ENCODE data around the gene ARFGAP2.

ARFGAP2 gene

DNA sequence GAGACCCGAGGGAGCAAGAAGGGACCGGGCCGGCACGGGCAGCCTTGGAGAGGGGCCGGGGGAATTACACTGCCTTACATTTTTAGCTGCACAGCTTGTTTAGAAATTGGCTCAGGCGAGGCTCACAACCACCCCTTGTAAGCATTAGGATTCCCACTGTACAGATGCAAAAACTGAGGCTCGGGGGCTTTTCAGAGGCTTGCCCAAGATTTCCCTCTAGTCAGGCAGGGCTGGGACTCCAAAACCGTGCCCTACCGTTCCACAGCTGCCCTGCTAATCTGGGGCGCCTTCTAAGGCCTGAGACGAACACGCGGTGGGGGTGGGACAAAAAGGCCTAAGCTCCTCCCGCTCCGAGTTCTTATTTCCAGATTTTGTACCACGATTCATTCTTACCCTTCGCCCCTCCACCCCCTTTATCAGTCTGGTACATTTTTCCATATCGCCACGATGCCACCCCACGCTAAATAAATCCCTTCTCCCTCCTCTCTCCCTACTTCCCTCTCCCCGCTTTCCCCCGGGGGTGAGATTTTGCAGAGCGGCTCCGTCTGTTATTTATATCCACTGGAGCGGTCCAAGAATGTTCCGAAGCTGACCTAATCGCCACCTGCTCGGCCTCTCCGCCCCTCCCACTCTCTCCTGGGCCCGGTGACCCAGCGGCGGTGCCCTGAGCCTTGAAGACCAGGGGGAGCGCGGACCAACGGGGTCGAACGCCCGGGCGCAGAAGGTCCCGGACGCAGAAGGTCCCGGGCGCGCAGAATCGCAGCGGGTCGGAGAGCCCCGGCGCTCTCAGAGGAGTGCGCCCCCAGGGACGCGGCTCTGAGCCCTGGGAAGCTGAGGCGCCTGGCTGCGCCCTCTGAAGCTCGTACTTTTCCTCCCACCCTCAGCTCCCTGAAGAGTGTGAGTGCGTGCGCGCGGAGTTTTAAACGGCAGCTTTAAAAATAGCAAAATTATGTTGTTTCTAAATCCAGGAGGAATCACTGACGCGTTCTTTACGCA is 10.3 kb upstream of the ARFGAP2 start:
- peak in 2 of 5 donors; percentile 38 to 50 for DNase-seq

DNA sequence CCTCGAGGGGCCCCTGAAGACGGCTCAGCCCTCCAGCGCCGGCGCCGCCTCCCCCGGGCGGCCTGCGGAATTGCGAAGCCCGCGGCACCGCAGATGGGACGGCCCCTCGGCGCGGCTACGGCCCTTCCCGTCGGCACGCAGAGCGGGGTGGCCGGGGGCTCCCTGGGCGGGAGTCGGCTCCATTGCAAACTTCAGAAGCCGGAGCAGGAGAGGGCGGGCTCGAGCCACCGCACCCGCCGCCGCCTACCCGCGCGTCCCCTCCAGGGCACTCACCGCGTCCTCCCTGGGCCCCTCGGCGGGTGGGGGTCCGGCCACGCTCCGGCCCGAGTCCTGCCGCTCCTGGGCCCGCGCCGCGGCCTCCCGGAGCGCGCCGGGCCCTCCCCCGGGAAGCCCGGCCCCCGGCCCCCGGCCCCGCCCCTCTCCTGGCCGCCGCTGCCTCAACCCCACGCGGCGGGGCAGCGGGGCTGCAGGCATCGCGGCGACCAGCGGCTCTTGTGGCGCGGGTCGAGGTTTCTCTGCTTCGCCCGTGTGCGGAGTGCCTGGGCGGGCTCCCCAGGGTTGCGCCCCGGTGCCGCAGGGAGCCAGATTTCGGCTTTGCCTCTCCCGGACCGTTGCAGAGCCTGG is 9.5 kb upstream of the ARFGAP2 start, which contains the start of gene PACSIN3:
PACSIN3 (minus strand) TSS at position 359 of the 624 bp plus-strand sequence. CDS start 3,707 bp downstream, outside the sequence.
- DNase-seq, result peak in 2 of 5 donors; percentile 29 to 37

DNA sequence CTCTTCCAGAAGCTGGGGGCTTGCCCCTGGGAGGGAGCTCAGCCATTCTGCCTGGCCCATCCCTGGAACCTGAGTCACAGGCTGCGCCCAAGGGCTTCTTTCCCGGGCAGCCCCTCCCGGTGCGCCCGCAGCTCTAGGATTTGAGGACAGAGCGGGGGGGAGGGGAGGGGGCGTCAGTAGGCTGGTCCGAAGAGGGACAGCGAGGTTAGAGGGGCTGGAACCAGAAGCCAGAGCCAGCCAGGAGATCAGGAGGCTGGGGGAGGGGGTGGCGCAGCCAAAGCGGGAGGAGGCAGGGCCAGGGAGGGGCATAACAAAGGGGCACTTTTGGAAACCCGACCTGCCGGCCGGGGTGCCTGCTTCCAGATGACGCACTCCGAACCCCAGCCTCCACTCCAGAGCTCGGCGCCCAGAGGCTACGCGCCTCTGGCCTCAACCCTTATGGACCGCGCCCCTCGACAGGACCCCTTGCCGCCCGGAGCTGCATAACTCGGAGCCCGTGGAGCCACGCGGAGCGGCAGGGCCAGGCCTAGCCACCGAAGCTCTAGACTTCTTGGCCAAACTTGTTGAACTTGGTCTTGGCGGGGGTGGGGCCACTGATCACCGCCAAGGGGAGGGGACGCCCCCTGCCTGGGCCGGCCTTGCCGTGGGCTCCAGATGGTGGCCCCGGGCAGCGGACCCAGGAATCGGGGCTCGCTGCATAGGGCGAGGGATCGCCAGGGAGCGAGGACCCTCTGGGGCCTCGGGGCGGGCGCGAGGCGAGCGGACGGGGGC is 8.8 kb upstream of the ARFGAP2 start:
- DNase-seq, result no peak

DNA sequence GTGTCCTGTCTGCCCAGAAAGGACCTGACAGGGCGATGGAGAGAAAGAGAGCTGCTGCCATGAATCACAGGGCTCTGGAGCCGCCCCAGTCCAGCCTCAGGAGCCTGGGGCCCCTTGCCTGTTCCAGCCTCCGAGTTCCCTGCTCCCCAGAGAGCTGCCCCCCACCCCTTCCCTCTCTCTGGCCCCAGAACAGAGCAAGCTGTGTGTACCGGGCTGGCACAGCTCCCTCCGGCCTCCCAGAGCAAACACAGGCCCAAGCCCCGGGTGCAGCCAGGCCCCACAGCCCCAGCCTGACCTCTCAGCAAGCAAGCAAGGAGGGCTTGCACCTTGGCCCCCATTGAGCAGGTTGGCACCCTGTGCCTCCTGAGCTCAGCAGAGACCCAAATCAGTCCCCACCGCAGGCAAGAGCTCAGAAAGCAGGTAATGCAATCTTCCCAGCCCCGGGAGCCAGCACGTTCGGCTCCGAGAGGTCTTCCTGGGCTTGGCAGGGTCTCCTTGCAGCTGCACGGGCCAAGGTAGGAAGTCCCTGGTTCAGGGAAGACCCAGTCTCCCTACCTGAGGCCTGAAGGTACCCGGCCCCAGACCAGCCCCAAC is 8.1 kb upstream of the ARFGAP2 start:
- DNase-seq, result no peak

DNA sequence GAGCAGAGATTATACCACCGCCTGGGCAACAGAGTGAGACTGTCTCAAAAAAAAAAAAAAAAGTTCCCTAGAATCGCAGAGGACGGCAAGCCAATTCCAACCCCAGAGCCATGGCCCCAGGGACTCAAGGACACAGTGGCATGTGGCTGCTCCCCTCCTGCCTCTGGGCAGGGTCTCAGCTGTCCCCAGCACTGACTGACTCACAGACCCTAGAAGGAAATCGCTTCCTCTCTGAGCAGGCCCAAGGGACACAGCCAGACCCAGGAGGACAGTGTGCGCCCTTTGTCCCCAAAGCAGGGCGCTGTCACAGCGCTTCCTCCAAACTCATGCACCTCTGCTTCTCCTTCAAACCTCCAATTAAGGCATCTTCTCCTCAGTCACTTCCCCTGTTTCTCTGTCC is 7.3 kb upstream of the ARFGAP2 start:
- no peak for DNase-seq

DNA sequence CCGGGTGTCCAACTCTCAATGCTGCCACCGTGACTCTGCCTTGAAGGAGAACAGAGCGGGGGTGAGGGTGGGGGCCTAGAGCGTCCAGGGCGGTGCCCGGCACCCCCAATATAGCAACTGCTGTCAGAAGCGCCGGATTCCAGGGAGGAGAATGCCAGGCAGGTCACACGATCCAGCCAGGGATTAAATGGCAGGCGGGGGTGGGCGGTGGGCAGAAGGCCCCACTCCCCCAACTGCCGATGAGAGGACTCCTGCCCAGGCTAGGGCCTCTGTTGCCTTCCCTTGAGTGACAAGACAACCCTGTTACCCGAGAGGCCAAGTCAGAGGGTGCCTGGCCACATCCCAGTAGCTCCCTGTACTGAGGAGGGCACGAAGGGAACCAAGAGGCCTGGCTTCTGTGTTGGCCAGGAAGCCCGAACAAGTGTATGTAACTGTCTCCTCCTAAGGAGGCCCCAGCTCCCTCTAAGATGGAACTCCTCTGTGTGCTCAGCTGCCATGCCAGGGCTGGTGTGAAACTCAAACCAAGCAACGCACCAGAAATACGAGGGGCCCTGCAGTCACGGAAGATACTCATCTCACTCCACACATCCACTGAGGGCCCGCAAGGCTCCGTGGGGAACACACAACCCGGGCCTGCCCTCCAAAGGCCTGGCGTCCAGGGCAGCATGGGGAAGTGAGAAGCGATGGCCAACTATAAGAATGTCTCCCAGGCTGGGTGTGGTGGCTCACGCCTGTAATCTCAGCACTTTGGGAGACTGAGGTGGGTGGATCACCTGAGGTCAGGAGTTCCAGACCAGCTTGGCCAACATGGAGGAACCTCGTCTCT is 6.6 kb upstream of the ARFGAP2 start:
- no peak for DNase-seq

DNA sequence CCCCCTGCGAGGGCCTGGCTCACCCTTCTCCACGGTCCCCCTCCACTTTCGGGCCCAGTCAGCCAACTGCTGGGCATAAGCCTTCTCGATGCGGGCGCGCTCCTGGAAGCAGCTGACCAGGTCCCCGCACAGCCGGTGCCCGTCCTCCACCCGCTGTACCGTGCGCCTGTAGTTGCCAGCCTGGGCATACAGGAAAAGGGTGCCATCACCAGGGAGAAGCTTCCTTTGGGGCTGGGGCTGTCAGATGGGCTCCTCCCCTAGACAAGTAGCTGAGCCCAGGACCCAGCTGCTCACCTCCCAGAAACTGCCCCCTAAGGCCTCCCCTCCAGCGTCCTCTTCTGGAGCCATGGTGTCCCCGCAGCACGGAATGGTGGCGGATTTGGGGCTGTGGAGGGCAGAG is 5.7 kb upstream of the ARFGAP2 start:
- DNase-seq, result no peak

DNA sequence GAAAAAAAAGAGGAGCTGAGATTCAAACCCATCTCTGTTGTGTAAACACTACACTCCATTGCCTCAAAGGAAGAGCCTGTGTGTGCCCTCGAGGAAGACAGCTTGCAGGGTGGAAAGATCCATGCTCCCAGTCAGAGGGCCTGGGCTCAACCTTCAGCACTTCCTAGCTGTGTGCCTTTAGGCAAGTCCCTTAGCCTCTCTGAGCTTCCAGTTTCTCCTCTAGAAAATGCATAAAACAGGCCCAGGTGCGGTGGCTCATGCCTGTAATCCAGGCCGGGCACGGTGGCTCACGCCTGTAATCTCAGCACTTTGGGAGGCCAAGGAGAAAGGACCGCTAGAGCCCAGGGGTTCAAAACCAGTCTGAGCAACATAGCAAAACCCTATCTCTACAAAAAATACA is 4.6 kb upstream of the ARFGAP2 start:
- DNase-seq, result no peak

DNA sequence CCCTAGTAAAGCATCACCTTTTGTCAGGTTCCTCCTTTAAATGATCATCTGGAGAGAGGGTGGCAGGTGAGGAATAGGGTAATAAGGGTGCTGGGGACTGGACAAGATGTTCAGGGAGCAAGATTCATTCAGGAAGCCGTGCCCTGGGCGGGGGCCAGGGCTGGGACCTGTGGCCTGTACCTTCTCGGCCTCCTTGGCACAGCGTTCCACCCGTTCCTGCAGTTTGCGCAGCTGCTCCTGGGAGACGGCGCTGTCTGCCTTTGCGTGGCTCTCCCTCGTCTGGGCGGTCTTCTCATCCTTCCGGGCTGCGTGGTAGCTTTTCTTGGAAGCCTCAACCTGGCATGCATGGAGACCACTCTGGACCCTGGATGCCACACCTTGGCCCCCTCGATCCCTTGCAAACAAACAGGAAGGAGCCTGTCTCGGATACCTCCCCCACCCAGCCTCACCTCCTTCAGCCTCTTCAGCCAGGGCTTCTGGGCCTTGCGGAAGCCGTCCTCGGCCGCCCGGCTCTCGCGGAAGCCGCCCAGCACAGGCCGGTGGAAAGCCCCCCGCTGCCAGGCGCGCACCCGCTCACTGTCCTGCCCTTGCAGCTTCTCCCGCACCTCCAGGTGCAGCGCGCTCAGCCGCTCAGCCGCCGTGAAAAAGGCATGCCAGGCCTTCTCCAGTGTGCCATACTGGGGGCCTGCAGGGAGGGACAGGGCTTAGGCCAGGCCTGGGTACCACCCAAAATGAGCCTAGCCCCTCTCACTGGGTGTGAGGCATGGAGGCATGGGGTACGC is 3.5 kb upstream of the ARFGAP2 start:
- no peak for DNase-seq

DNA sequence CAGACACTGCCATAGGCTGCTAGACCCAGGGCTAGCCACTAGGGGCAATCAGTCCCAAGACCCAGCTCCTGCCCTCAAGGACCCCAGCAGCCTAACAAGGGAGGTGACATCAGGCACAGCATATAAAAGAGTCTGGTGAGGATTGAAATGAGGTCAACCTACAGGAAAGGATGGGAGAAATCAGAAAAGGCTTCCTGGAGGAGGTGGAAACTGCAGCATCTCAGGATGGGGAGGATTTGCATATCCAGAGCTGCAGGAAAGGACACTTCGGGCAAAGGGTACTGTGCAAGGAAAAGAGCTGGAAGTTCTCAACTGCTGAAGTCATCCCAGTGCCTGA is 2.9 kb upstream of the ARFGAP2 start:
- DNase-seq, result peak in 1 of 5 donors; percentile 52

DNA sequence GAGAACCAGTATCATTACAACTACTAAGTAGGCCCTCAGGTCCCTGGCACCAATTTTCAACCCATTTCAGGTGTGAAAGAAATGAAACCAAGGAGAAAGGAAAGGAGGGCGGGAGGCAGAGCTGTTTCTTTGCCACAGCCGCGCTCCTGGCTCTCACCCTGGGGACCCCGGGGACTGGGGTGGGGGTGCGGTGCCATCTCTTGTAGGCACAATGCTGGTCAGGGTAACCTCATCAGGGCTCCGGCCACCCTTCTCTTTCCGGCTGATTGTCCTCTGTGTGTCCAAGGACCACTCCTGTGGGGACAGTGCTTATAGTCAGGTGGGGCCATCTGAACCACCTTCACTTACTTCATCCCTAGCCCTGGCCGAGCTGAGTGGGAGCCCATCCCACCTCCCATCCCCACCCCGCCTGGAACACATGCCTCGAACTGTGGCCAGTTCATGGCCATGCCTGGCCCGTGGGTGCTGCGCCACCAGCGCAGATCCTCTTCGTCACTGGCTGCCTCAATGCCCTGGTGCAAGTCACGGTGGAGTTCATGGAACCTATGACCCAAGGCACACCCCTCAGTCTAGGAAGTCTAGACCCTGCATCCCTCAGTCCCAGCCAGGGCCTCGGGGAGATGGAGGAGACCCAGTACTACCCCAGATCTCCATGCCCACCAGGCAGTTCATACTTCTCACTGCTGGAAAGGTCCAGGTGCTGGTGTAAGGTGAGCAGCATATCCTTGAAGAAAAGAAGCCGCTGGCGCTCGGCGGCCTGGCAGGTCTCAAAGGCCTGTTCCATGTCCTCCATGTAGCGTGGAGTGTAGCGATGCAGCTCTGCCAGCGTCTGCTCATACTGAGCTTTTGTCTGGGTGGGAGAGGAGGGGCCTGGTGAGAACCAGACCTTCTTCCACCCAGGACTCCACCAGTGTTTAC is 2.3 kb upstream of the ARFGAP2 start:
- no peak for DNase-seq

DNA sequence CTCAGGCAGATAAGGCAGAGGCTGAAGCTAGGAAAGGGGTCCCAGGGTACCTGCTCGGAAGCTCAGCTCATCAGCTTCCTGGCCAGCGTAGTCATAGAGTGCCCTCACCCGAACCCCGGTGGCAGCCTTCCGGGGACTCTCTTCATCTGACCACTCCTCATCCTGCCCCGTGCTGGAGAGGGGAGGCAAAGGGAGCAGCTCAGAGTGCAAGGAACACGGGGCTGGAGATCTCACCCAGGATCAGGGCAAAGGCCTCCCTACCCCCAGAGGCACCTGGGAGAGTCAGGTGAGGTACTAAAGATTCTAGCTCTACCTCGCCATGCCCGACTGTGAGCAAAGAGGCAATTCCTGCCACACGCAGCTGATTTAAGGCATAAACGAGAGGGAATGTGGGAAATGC is 1.6 kb upstream of the ARFGAP2 start:
- no peak for DNase-seq

DNA sequence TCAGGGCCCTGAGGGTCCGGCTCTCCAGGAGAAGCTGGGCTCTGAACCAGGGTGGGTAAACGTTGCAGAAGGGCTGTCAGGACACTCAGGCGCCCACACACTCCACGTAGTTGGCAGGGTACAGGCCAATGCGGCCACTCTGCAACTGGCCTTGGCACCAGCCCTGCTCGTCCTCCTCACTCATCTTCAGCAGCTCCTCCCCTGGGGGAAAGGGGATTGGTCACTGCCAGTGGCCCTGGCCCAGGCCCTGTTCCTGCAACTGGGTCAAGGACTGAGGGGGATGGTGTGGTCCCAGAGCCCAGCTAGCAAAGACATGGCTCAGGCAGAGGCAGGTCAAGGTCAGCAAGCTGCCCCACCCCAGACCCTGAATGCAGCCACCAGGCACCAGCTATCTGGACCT is 1.2 kb upstream of the ARFGAP2 start:
- no peak for DNase-seq

DNA sequence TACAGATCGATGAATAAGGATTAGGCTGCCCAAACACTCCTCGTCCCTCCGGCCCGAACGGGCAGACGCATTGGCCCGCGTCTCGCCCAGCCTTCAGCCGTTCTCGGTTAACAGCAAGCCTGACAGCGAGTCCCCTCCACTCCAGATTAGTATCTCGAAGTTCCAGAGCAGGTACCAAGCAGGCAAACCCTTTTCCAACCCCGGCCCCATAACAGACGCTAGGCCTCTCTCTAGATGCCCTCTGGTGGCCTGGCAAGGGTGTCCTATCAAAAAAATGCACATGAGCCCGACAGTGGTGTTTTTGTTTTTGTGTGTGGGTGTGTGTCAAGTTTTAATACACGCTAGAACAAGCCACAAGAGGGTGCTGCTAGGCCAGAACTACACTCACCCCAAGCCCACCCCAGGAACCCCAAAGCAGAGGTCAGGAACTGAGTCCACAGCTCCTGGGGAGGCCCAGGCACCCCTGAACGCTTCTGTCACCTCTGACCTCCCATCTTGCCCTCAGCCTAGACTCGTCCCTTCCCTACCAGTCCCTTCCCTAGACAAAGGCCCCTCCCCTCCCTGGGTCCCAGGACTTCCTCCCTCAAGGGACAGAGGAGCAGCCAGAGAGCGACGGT is 658 bp upstream of the ARFGAP2 start:
- DNase-seq, result peak; percentile 44 to 84 (median 66)

DNA sequence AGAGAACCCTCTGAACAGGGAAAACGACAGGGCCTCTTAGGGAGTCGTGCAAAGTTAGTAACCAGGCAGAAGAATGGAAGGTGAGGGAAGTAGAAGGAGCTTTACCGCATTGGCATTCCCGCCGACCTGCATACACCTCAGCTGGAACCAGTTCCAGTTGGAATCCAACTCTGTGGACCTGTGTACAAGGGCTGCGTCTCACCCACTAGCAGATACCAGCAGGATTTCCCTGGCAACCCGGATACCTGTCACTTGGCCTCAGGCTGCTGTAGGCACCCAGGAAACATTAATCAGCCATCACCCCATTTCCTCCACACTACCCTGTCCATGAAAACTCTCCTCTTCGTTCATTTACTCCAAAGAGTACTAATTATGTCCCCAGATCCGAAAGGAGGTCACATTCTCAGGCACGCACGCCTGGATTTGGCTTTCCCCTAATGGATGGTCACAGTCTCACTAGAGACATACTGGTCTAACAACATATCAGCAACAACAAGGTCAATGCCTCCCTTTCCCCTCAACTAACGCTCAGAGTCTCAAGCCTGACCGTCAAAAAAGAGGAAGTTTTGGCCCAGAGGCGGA is 842 bp downstream of the ARFGAP2 start:
- no peak for DNase-seq

DNA sequence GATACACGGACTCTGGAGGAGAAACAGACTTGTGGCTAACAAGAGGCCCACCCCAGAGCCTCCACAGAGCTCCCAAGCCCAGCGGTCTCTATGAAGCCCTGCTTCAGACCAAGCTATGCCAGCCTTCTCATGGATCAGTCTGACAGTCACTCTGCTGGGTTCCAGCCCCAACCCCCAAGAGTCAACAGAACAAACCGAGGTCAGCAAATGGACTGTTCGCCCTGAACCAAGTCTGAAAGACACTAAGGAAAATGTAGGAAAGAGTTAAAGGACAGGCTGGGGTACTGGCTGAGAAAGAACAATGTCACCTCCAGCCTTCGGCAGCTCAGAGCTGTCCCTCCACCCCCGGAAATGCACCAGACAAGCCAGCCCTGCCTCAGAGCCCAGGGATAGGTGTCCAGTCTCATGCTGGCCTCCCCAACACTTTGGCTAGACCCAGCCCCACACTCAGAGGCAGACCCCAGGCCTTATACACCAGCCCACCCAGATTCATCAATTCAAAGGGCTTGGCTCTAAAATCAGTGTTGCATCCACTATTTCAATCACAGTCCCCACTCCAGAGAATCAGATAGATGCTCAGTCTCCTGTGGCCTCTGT is 3.8 kb downstream of the ARFGAP2 start:
- DNase-seq, result no peak

DNA sequence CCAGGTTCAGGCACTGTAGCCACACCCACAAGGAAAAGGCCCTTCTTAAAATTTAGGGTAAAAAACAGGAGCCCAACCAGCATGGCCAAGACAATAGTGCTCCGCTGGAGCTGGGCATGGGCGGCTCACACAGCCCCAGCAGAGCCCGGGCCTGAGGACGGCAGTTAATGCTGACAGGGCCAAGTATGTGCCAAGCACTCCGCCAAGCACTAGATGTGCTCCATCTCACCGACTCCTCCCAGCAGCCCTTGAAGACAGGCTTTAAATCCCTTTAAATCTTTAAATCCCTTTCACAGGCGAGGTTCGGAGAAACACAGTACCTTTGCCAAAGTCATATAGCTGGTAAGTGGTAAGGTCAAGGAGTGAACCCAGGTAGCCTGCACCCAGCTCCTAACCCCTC is 4.8 kb downstream of the ARFGAP2 start:
- DNase-seq, result no peak

DNA sequence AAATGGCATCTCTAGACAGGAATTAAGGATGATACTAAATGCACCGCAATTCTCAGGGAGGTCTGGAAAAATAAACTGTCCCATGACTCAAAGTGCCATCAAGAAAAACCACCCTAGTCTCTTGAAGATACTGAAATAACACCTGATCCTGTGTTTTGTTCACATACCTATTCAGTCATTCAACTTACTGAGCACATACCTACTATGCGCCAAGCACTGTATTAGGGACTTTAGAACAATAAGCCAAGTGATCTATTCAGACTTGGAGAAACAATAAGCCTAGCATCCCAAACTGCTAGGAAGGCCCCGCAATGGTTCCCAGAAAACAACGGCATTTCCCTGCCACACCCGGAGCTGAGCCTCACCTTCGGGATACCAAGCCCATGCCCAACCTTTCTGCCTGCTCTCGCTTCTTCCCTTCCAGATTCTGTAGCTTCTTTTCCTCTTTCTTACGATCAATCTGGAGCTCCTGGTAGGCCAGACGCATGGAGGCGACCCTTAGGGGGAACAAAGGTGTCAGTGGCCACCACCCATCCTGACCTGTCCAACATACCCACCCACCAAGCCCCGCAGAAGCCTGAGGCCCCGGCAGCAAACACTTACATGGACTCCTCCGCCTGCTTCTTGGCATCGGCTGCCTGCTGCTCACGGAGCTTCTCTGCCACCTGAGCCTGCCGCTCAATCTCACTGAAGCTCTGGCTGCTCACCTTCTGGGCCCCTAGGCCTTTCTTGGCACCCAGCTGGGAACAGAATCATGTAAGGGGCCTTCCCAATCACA is 5.4 kb downstream of the ARFGAP2 start:
- DNase-seq, result no peak
